B cell (primary cell): ENCODE results near the gene LAMA2. TPM values are rescaled to one million over a fixed set of nuclear protein-coding genes. Genes with fewer than 3 reads are reported as not detected.

ENCODE experiments used
- ATAC-seq: fragments of 200-7000 bp; cut with Tn5 transposase; one replicate; pipeline ENCODE4 v1.10.0; 2021; ENCODE audit warnings: low read depth, mild to moderate bottlenecking, moderate number of reproducible peaks, moderate library complexity
- CTCF ChIA-PET: fragments of 350-600 bp; sonication (Branson Sonifier 250); formaldehyde crosslinking; loops from one replicate; lab custom pipeline; 2021; ENCODE audit warnings: antibody characterized with exemption, inconsistent platforms; lab: Charles Lee
- POLR2A ChIA-PET: fragments of 350-600 bp; sonication (Branson Sonifier 250); formaldehyde crosslinking; loops from one replicate; lab custom pipeline; 2021; ENCODE audit warnings: antibody characterized with exemption; lab: Charles Lee
- DNase-seq: peaks from one replicate; pipeline ENCODE4 v3.0.0; 2013
- H2AFZ ChIP-seq: 2 replicates; pipeline ENCODE4 v1.6.1; 2012; ENCODE audit warnings: mild to moderate bottlenecking, low read depth, low read length; ENCODE audit not compliant: insufficient read depth, poor library complexity, severe bottlenecking
- H3K27ac ChIP-seq, 2 donors: 1 replicate in 1 of 2; 2 replicates in 1 of 2; pipeline ENCODE4 v1.5.1; 2012 to 2013; ENCODE audit warnings: low read length in 2 of 2, mild to moderate bottlenecking in 2 of 2, moderate library complexity in 1 of 2
- H3K27me3 ChIP-seq, 4 experiments: fragments of 200-600 bp in 1 of 4; sonication (generic) in 1 of 4; replicated peaks in 1 of 4; 1 replicate in 2 of 4; 2 replicates in 2 of 4; pipeline versions ENCODE4 v1.6.1 to v1.7.0; 2013 to 2016; ENCODE audit warnings: low read length in 3 of 4, mild to moderate bottlenecking in 2 of 4, mixed read lengths in 1 of 4, moderate library complexity in 1 of 4; ENCODE audit not compliant: insufficient read depth in 4 of 4, control insufficient read depth in 3 of 4; ENCODE audit errors: control extremely low read depth in 1 of 4
- H3K36me3 ChIP-seq, 2 experiments: replicated peaks in 1 of 2; 1 replicate in 1 of 2; 2 replicates in 1 of 2; pipeline versions ENCODE4 v1.6.1 to v1.7.1; 2013; ENCODE audit warnings: low read length in 1 of 2; ENCODE audit not compliant: insufficient read depth in 2 of 2, control insufficient read depth in 1 of 2; ENCODE audit errors: control extremely low read depth in 1 of 2, extremely low read depth in 1 of 2
- H3K4me1 ChIP-seq, 2 donors: fragments of 200-600 bp in 1 of 2; sonication (generic) in 1 of 2; 1 replicate in 1 of 2; 2 replicates in 1 of 2; pipeline versions ENCODE4 v1.5.1 to v1.6.1; 2013 to 2017; ENCODE audit warnings: low read length in 2 of 2; ENCODE audit not compliant: control insufficient read depth in 2 of 2, insufficient read depth in 2 of 2
- H3K4me2 ChIP-seq: replicated peaks from 2 replicates; pipeline ENCODE3; 2012; ENCODE audit warnings: mild to moderate bottlenecking, low read depth, low read length; ENCODE audit not compliant: poor library complexity, severe bottlenecking
- H3K4me3 ChIP-seq, 5 experiments: fragments of 200-600 bp in 1 of 5; sonication (generic) in 1 of 5; 1 replicate in 3 of 5; 2 replicates in 2 of 5; pipeline versions ENCODE4 v1.5.1 to v1.7.0; 2011 to 2016; ENCODE audit warnings: low read length in 4 of 5, mild to moderate bottlenecking in 4 of 5, low read depth in 2 of 5, control low read depth in 1 of 5, moderate library complexity in 1 of 5; ENCODE audit not compliant: insufficient read depth in 1 of 5; ENCODE audit errors: control extremely low read depth in 1 of 5, extremely low read depth in 1 of 5
- H3K79me2 ChIP-seq: fragments of 200-600 bp; sonication (generic); one replicate; pipeline ENCODE4 v1.6.0; 2016; ENCODE audit warnings: low read length; ENCODE audit not compliant: control insufficient read depth, insufficient read depth
- H3K9ac ChIP-seq: fragments of 200-600 bp; sonication (generic); 2 replicates; pipeline ENCODE4 v1.6.1; 2017; ENCODE audit warnings: mild to moderate bottlenecking, low read length, moderate library complexity
- H3K9me3 ChIP-seq, 3 donors: one replicate each; pipeline versions ENCODE4 v1.6.1 to v1.7.1; 2013; ENCODE audit warnings: low read length in 2 of 3; ENCODE audit not compliant: control insufficient read depth in 2 of 3, insufficient read depth in 1 of 3; ENCODE audit errors: control extremely low read depth in 1 of 3
- H4K20me1 ChIP-seq: 2 replicates; pipeline ENCODE4 v1.6.0; 2012; ENCODE audit warnings: mild to moderate bottlenecking, low read length; ENCODE audit not compliant: insufficient read depth, control insufficient read depth, poor library complexity, severe bottlenecking
- H3K27ac Mint-ChIP-seq: one replicate; pipeline ENCODE4 v1.8.0; 2021; ENCODE audit warnings: mixed read lengths
- H3K27me3 Mint-ChIP-seq: one replicate; pipeline ENCODE4 v1.8.0; 2021; ENCODE audit warnings: mixed read lengths
- H3K4me1 Mint-ChIP-seq: one replicate; pipeline ENCODE4 v1.8.0; 2021; ENCODE audit warnings: mixed read lengths
- H3K4me3 Mint-ChIP-seq: one replicate; pipeline ENCODE4 v1.8.0; 2021; ENCODE audit warnings: mixed read lengths
- H3K9me3 Mint-ChIP-seq: one replicate; pipeline ENCODE4 v1.8.0; 2022; ENCODE audit warnings: mixed read lengths; ENCODE audit not compliant: insufficient read depth
- CTCF ChIP-seq: fragments of 200-600 bp; IDR thresholded peaks from one replicate; pipeline ENCODE4 v1.8.0; 2022; ENCODE audit warnings: antibody characterized with exemption, mild to moderate bottlenecking
- EZH2 ChIP-seq: IDR thresholded peaks from 2 replicates; pipeline ENCODE4 v1.6.1; 2012; ENCODE audit warnings: borderline replicate concordance, low read depth, mild to moderate bottlenecking, moderate library complexity, low read length; ENCODE audit not compliant: insufficient read depth, poor library complexity, severe bottlenecking
- WGBS: methylation state at CpG from one replicate; pipeline ENCODE4 v1.1.5; 2013; ENCODE audit warnings: missing lambda C conversion rate; ENCODE audit not compliant: insufficient coverage; 5-methylcytosine and 5-hydroxymethylcytosine counted together
- intact Hi-C: fragments of 100-400 bp; cut with micrococcal nuclease; formaldehyde crosslinking; loops from one replicate; pipeline ENCODE4 v1.10.0; 2022
- polyA plus RNA-seq: library from polyadenylated mRNA; depleted of rRNA; stranded (reverse); fragments of >200 nt; gene quantifications from 2 replicates; pipeline ENCODE4 v1.2.3, GENCODE V29; 2012
- total RNA-seq, 2 donors: library from RNA; stranded (reverse); fragments of 120-200 nt in 1 of 2; gene quantifications; 1 replicate in 1 of 2; 2 replicates in 1 of 2; pipeline versions ENCODE4 v1.2.3 to v1.2.4, GENCODE V29; 2013 to 2022

Gene LAMA2
- total and polyA plus RNA-seq, 2 donors (not counting 1 experiment from before 2014, with no cell fraction given): 0.16 TPM; not detected in 1

DNA sequence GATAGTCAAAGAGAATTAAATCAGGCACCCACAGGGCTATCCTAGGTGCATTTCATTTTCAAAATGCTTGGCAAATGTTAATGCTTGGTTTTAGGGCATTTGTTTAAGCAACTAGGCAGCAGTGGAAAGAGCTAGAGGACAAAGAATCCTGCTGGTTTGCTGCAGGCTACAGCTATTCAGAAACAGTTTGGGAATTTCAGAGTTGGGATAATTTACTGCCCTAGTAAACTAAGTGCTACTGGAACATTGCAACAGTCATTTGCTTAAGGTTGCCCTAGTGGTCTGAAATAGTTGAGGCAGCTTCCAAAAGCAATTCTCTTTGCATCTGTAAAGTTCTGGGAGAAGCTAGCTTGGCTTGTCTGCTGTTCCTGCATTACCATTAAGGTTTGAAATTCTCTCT is 312.7 kb downstream of the LAMA2 start:
- CTCF ChIA-PET: no interaction called here
- no peak overlapping the region for H3K4me3 Mint-ChIP-seq
- Histone ChIP-seq H3K4me2 (no peak overlapping the region), H4K20me1 (no peaks in the 10 kb centered on the region), H3K9me3 (no peaks in the 10 kb centered on the region), H2AFZ (no peak overlapping the region), H3K4me1 (no peaks in the 10 kb centered on the region), H3K4me3 (no peak overlapping the region), H3K79me2 (no peaks in the 10 kb centered on the region), H3K27me3 (no peaks in the 10 kb centered on the region), H3K27ac (no peak overlapping the region), H3K9ac (no peak overlapping the region), H3K36me3 (no peaks in the 10 kb centered on the region)
- intact Hi-C loops: no loop called here
- ATAC-seq (no peak), DNase-seq (no peak)
- H3K4me1 Mint-ChIP-seq: peaks cover 7% of the 10 kb centered on the region
- TF ChIP-seq EZH2: no peak
- no peak for TF ChIP-seq CTCF
- no peaks in the 10 kb centered on the region for H3K9me3 Mint-ChIP-seq
- no peak overlapping the region for H3K27ac Mint-ChIP-seq
- POLR2A ChIA-PET: no interaction called here
- no peaks in the 10 kb centered on the region for H3K27me3 Mint-ChIP-seq

- POLR2A ChIA-PET: no interaction called here
- Histone ChIP-seq H3K9ac (no peak overlapping the region), H2AFZ (no peak overlapping the region), H3K79me2 (no peaks in the 10 kb centered on the region), H3K4me2 (no peak overlapping the region), H3K9me3 (no peaks in the 10 kb centered on the region), H3K4me1 (no peaks in the 10 kb centered on the region), H3K27me3 (no peaks in the 10 kb centered on the region), H3K4me3 (no peak overlapping the region), H3K36me3 (no peaks in the 10 kb centered on the region), H4K20me1 (no peaks in the 10 kb centered on the region), H3K27ac (no peak overlapping the region)
- Mint-ChIP-seq H3K4me1 (no peaks in the 10 kb centered on the region), H3K27ac (no peak overlapping the region), H3K9me3 (no peaks in the 10 kb centered on the region), H3K27me3 (no peaks in the 10 kb centered on the region), H3K4me3 (no peak overlapping the region)
- ATAC-seq (no peak), DNase-seq (no peak)
- 64% methylated on average over 2 of the region's 4 CpGs for WGBS
- TF ChIP-seq EZH2: no peak
- TF ChIP-seq CTCF: no peak
- CTCF ChIA-PET: interaction anchor here (0.9 kb wide), 1 partner anchor 60 kb away, joined by 3 read pairs; no protein-coding TSS in a partner anchor
- intact Hi-C loops: no loop called here
Measured at GRCh38 chr6:129197154-129197553, 314.2 kb downstream of the LAMA2 start.
